ENCODE measurements around the gene MCC. TPM values are rescaled to one million over a fixed set of nuclear protein-coding genes. Genes with fewer than 3 reads are reported as not detected.

MCC gene
- total and polyA plus RNA-seq, 12 donors = 1.8 to 12.6 (median 8.9) TPM

GRCh38 chr5:113221294-113222176, 266.7 kb downstream of the MCC start:
- no peaks in the 10 kb centered on the region for H3K4me1 ChIP-seq (replicated peaks in 1 of 2)
- H3K9me3 ChIP-seq (replicated peaks in 1 of 3) = no peaks in the 10 kb centered on the region
- 70 to 80% (median 74%) methylated on average over 5 of the region's 5 CpGs for WGBS, 4 donors
- no peaks in the 10 kb centered on the region for H3K36me3 ChIP-seq (replicated peaks in 1 of 2)
- DNase-seq = no peak
- no peaks in the 10 kb centered on the region for H3K27me3 ChIP-seq
- H3K4me3 ChIP-seq = no peak overlapping the region
- intact Hi-C loops (cut with DNase I) = no loop called here
- TF ChIP-seq POLR2A (IDR thresholded peaks at IDR 0.05) = no peak
- TF ChIP-seq, protein P1, sequence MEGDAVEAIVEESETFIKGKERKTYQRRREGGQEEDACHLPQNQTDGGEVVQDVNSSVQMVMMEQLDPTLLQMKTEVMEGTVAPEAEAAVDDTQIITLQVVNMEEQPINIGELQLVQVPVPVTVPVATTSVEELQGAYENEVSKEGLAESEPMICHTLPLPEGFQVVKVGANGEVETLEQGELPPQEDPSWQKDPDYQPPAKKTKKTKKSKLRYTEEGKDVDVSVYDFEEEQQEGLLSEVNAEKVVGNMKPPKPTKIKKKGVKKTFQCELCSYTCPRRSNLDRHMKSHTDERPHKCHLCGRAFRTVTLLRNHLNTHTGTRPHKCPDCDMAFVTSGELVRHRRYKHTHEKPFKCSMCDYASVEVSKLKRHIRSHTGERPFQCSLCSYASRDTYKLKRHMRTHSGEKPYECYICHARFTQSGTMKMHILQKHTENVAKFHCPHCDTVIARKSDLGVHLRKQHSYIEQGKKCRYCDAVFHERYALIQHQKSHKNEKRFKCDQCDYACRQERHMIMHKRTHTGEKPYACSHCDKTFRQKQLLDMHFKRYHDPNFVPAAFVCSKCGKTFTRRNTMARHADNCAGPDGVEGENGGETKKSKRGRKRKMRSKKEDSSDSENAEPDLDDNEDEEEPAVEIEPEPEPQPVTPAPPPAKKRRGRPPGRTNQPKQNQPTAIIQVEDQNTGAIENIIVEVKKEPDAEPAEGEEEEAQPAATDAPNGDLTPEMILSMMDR (IDR thresholded peaks at IDR 0.05) = no peak
- H3K27ac ChIP-seq = no peak overlapping the region

GRCh38 chr5:113219695-113220094, 268.6 kb downstream of the MCC start:
- H3K27me3 ChIP-seq = no peaks in the 10 kb centered on the region
- H3K27ac ChIP-seq = no peak overlapping the region
- no peak overlapping the region for H3K4me3 ChIP-seq
- TF ChIP-seq, protein P1 (IDR thresholded peaks at IDR 0.05) = no peak
- no peak for TF ChIP-seq POLR2A (IDR thresholded peaks at IDR 0.05)
- intact Hi-C loops (cut with DNase I) = no loop called here
- no peak for DNase-seq
- no peaks in the 10 kb centered on the region for H3K36me3 ChIP-seq (replicated peaks in 1 of 2)
- 93 to 98% (median 94%) methylated on average over 2 to 3 of the region's 3 CpGs for WGBS, 4 donors
- no peaks in the 10 kb centered on the region for H3K4me1 ChIP-seq (replicated peaks in 1 of 2)
- no peaks in the 10 kb centered on the region for H3K9me3 ChIP-seq (replicated peaks in 1 of 3)

DNA sequence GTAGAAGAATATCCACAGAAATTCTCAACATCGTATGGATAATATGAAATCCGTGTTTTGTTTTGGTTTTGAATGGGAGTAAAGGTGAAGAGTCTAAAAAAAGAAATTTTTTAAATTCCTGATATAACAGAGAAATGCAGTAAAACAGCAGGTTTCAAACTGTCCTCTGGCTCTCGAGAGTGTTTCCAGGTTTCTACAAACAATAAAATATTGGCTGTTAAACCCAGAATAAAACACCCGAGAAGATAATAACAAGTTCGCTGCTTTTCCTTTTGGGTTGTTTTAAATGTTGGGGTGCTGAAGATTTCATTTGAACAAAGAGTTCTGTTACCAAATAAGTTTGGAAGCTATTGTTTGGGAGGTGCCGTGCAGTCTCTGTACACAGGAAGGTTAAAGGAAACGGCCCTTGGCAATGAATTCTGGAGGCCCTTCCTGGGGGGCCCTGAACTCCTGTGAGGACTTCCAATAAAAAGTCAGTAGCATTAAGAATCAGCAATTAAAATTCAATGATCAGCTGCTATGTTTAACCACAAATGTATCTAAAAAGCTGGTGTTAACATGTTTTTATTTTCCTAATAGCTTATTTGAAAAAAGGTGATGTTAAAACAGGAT, 269.2 kb downstream of the MCC start:
- Histone ChIP-seq H3K36me3 (replicated peaks in 1 of 2) (no peaks in the 10 kb centered on the region), H3K4me3 (no peak overlapping the region), H3K4me1 (replicated peaks in 1 of 2) (no peaks in the 10 kb centered on the region), H3K27ac (no peak overlapping the region), H3K9me3 (replicated peaks in 1 of 3) (no peaks in the 10 kb centered on the region), H3K27me3 (no peaks in the 10 kb centered on the region)
- TF ChIP-seq, protein P1 (IDR thresholded peaks at IDR 0.05) = no peak
- no peak for TF ChIP-seq POLR2A (IDR thresholded peaks at IDR 0.05)
- 69 to 75% (median 72%) methylated on average over 7 of the region's 7 CpGs for whole genome bisulfite sequencing, 4 donors
- intact Hi-C loops (cut with DNase I) = no loop called here
- no peak for DNase-seq

- DNase-seq = no peak
- no peaks in the 10 kb centered on the region for H3K27me3 ChIP-seq
- TF ChIP-seq, protein P1 (IDR thresholded peaks at IDR 0.05) = no peak
- no peak for TF ChIP-seq POLR2A (IDR thresholded peaks at IDR 0.05)
- no peaks in the 10 kb centered on the region for H3K36me3 ChIP-seq (replicated peaks in 1 of 2)
- H3K4me3 ChIP-seq = no peak overlapping the region
- H3K9me3 ChIP-seq (replicated peaks in 1 of 3) = no peaks in the 10 kb centered on the region
- H3K4me1 ChIP-seq (replicated peaks in 1 of 2) = no peaks in the 10 kb centered on the region
- peak overlapping the region in 1 of 5 donors; percentile 40 for H3K27ac ChIP-seq
- intact Hi-C loops (cut with DNase I) = no loop called here
- WGBS, 4 donors = 61 to 78% (median 73%) methylated on average over 8 of the region's 8 CpGs
Measured at GRCh38 chr5:113218200-113218599, 270.1 kb downstream of the MCC start.
